Kidney tubule cell (primary cell): ENCODE results near the gene CABLES2.

Source experiments
- DNase-seq: peaks from one replicate; pipeline ENCODE4 v3.0.0-alpha.2; 2018; ENCODE audit warnings: low spot score

The CABLES2 gene

DNA sequence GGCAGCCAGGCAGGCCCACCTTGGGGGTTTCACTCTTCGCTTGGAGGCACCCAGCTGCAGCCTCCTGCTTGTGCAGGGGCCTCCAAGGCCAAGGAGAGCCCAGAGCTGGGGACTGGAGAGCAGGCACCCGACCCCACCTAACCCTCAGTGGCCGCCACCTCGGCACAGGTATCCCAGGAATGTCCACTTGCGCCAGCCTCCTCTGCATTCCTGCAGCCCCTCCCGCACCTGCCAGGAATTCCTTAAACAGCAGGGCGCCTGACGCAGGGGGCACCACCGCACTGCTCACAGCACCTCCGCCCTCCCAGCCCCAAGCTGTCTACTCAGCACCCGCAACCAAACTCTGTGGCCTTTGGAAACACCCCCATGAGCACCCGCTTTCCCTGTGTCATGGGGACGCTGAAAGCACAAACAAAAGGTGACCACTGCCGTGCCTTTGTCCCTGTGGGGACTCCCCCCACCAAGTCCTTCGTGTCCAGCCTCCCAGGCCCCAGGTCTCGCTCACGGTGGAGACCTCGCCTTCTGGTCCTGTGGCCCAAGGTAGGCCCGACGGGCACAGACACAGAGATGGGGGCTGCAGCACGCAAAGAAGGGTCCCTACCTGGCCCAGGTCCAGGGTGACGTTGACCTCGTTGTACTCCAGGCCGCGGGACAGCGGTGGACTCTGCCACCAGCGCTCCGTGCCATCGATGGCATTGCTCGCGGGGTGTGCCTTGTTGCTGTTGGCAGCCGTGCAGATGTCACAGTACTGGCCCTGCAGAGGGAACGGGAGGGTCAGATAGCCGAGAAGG is 45.1 kb downstream of the CABLES2 start:
- peak; percentile 92 for DNase-seq

DNA sequence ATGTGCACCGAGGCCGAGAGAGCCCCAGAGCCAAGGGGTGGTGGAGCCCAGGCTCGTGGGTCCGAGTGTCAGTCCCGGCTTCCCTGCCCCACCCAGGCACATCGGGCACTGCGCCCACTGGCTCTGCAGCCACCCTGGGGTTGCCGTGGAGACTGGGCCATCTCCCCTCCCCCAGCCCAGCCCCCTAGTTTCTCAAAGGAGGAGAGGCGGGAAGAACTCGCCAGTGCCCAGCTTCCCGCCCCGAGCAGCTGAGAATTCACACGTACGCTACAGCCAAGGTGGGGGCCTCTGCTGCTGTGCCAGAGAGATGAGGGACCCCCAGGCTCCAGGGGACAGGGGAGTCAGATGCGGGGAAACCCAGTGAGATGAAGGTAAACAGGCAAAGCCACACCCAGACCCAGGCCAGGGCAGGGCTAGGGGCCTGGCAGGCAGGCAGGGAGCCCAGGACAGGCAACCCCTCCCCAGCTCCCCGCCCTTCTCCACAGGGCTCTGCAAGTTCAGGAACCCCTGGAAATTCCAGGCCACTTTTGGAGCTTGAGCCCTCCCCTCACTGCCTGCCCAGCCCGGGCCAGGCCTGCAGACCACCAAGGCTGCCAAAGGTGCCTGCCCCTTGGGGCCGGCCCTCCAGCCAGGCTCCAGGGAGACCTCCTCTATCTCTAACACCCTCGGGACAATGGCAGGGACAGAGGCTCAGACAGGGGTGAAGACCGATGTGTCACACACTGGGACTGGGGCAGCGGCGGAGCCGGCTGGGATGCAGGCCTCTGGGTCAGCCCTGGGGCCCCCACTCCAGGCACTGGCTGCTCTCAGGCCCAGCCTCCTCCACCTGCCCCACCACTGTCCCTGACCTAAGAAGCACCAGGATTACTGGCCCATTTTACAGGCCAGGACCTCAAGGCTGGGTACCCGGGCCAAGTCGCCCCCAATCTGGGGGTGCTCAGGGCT is 46.0 kb downstream of the CABLES2 start:
- DNase-seq: no peak

GRCh38 chr20:62359491-62360121 is 47.5 kb downstream of the CABLES2 start:
- DNase-seq: peak; percentile 92

- no peak for DNase-seq
Observed at GRCh38 chr20:62359043-62359490, 48.0 kb downstream of the CABLES2 start.

GRCh38 chr20:62358171-62359042 is 48.7 kb downstream of the CABLES2 start:
- DNase-seq: peak; percentile 79

- no peak for DNase-seq
Observed at GRCh38 chr20:62357681-62358080, 49.4 kb downstream of the CABLES2 start.

GRCh38 chr20:62357187-62357667 is 49.9 kb downstream of the CABLES2 start:
- DNase-seq: peak; percentile 87

DNA sequence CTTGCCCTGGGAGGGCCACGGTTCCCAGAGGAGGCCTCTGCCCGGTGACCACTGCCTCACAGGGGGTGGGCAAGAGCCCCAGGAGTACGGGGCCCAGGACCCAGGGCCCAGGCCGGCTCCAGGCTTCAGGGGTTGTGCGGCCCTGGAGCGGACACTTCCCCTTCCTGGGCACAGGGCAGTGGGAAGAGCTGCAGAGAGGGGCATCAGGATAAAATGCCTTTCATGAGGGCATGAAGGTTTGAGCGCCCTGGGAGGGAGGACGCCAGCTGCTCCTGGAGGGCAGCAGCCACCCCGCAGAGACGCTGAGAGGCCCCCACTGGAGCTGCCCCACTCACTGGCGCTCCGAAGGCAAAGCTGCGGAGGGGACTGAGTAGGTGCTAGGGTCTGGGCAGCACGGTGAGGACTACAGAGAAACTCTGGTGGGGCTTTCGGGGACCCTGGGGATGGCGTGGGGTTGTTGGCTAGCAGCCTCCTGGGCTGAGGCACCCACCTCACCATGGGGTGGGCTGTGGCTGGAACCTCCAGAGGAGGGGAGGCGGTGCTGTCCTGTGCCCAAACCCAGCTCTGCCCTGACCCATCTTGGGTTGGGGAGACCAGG is 50.4 kb downstream of the CABLES2 start:
- no peak for DNase-seq

GRCh38 chr20:62355878-62356588 is 51.1 kb downstream of the CABLES2 start:
- peak; percentile 52 for DNase-seq

GRCh38 chr20:62355516-62355877 is 51.6 kb downstream of the CABLES2 start:
- DNase-seq: peak; percentile 71

GRCh38 chr20:62354811-62355341 is 52.2 kb downstream of the CABLES2 start:
- no peak for DNase-seq

GRCh38 chr20:62354031-62354808 is 52.9 kb downstream of the CABLES2 start:
- no peak for DNase-seq

DNA sequence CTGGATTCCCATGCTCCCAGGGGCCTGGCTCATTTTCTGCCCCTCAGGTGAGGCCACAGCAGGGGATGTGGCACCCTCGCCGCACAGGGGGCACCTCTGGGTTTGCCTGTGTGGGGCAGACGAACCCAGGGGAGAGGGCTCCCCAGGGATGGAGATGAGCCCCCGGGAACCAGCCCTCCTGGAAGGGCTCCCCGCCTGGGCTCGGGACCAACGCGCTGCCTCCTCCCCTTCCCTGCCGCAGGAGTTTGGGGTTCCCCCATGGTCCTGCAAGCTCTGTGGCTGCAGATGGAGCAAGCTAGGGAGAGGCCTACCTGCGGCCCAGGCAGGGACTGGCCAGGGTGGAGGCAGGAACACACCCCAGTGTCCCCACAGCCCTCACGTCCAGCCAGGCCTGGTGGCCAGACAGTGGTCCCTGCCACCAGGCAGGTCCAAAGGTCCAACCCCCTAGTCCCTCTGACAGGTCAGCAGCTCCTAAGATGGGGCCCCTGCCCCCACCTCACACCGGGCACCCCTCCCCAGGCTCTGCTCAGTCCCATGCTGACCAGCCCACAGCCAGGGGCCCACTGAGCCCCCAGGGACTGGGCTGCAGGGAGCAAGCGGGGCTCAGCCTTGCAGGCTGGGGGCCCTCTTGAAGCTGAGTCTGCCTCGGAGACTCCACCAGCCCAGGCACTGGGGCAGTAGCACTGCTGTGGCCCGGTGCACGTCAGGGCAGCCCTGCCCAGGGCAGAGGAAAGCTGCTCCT is 53.6 kb downstream of the CABLES2 start:
- DNase-seq: no peak

GRCh38 chr20:62352402-62353288 is 54.4 kb downstream of the CABLES2 start:
- DNase-seq: peak; percentile 90

DNA sequence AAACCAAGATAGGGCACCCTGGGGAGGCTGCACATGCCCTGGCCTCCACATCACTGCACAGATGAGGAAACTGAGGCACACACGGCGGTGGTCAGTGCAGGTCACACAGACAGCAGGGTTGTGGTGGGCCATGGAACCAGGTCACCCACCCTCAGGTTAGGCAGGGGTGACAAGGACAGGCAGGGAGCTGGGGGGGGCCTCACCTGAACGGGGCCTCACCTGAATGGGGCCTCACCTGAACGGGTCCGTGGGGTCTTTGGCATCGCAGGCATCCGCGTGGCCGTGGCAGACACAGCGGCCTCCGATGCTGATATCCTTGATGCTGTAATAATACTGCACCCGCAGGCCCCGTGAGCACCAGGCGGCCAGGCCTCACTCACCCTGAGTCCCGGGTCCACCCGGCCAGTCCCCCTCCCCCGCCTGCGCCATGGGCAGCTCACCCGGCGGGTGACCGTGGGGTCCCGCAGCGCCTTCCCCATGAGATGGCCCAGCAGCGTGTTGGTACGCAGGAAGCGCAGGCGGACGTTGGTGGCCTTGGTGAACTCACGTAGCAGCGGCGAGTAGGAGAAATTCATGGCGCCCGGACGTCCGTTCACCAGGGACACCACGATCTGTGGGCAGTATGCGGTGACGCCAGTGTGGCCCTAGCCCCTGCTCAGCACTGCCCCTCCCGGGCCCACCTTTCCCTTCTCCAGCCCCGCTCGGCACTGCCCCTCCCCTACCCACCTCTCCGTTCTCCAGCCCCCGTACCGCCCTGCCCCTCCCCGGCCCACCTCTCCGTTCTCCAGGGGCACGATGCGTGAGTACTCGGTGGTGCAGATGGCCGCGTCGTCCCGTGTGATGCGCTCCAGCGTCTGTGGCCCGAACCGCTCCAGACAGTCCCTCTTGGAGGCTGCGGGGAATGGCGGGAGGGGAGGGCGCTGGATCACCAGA is 55.4 kb downstream of the CABLES2 start:
- DNase-seq: no peak
